Muscle of leg (tissue), 11 donors: ENCODE data around the gene GREM2. TPM values are rescaled to one million over a fixed set of nuclear protein-coding genes. Genes with fewer than 3 reads are reported as not detected.

Source experiments
- DNase-seq: peaks from one replicate; pipeline ENCODE4 v3.0.0; 2013
- H3K27ac ChIP-seq: one replicate; pipeline ENCODE4 v1.5.1; 2013; ENCODE audit warnings: mild to moderate bottlenecking, low read length, control low read depth
- H3K27me3 ChIP-seq: one replicate; pipeline ENCODE4 v1.6.1; 2013; ENCODE audit warnings: low read length; ENCODE audit not compliant: control insufficient read depth, insufficient read depth
- H3K36me3 ChIP-seq: one replicate; pipeline ENCODE4 v1.6.1; 2013; ENCODE audit warnings: low read length; ENCODE audit not compliant: control insufficient read depth, insufficient read depth
- H3K4me1 ChIP-seq: one replicate; pipeline ENCODE4 v1.6.1; 2013; ENCODE audit warnings: low read length; ENCODE audit not compliant: control insufficient read depth, insufficient read depth
- H3K4me3 ChIP-seq: one replicate; pipeline ENCODE4 v1.5.1; 2013; ENCODE audit warnings: low read length, control low read depth
- H3K9me3 ChIP-seq: replicated peaks from 2 replicates; pipeline ENCODE4 v1.6.1; 2013; ENCODE audit warnings: low read depth, low read length; ENCODE audit not compliant: control insufficient read depth
- WGBS: methylation state at CpG from one replicate; pipeline ENCODE4 v1.1.5; 2013; ENCODE audit warnings: missing lambda C conversion rate; ENCODE audit not compliant: insufficient coverage; 5-methylcytosine and 5-hydroxymethylcytosine counted together
- polyA plus RNA-seq, 8 donors: library from polyadenylated mRNA; unstranded; fragments of 120-200 nt; gene quantifications; one replicate each; pipeline versions ENCODE4 v1.2.1 to v1.2.3, GENCODE V29; 2013; ENCODE audit warnings: inconsistent platforms in 1 of 8, low replicate concordance in 1 of 8; ENCODE audit not compliant: insufficient read length in 8 of 8, insufficient read depth in 1 of 8
- total RNA-seq: library from RNA; stranded (reverse); fragments of 120-200 nt; gene quantifications from one replicate; pipeline ENCODE4 v1.2.4, GENCODE V29; 2013

Gene GREM2
- total and polyA plus RNA-seq, 9 donors: 2.0 to 8.3 (median 3.2) TPM

- WGBS: no CpG with 5 or more reads among the region's 4 CpGs
These were observed 116.4 kb downstream of the GREM2 start for GRCh38 chr1:240495601-240496000.

GRCh38 chr1:240492832-240493440 is 119.0 kb downstream of the GREM2 start:
- no peak for DNase-seq
- H3K4me1 ChIP-seq: no peaks in the 10 kb centered on the region
- no peaks in the 10 kb centered on the region for H3K27me3 ChIP-seq
- no peak overlapping the region for H3K27ac ChIP-seq
- no peaks in the 10 kb centered on the region for H3K9me3 ChIP-seq
- no peak overlapping the region for H3K4me3 ChIP-seq
- 47% methylated on average over 51 of the region's 52 CpGs for WGBS
- no peaks in the 10 kb centered on the region for H3K36me3 ChIP-seq

More at GRCh38 chr1:240495601-240496000, 116.4 kb downstream of the GREM2 start:
- Histone ChIP-seq H3K36me3 (no peaks in the 10 kb centered on the region), H3K27ac (no peak overlapping the region), H3K27me3 (no peaks in the 10 kb centered on the region), H3K9me3 (no peaks in the 10 kb centered on the region), H3K4me3 (no peak overlapping the region), H3K4me1 (no peaks in the 10 kb centered on the region)
- no peak for DNase-seq

GRCh38 chr1:240491796-240492195 is 120.2 kb downstream of the GREM2 start:
- no peak for DNase-seq
- Histone ChIP-seq H3K27ac (no peak overlapping the region), H3K36me3 (no peaks in the 10 kb centered on the region), H3K4me1 (no peaks in the 10 kb centered on the region), H3K9me3 (no peaks in the 10 kb centered on the region), H3K27me3 (no peaks in the 10 kb centered on the region), H3K4me3 (no peak overlapping the region)
- no CpG with 5 or more reads among the region's 7 CpGs for WGBS

GRCh38 chr1:240491156-240491555 is 120.8 kb downstream of the GREM2 start:
- Histone ChIP-seq H3K27ac (no peak overlapping the region), H3K4me1 (no peaks in the 10 kb centered on the region), H3K9me3 (no peaks in the 10 kb centered on the region), H3K27me3 (no peaks in the 10 kb centered on the region), H3K36me3 (no peaks in the 10 kb centered on the region), H3K4me3 (no peak overlapping the region)
- no CpG with 5 or more reads among the region's 5 CpGs for WGBS
- no peak for DNase-seq

GRCh38 chr1:240487493-240487892 is 124.5 kb downstream of the GREM2 start:
- H3K4me3 ChIP-seq: no peak overlapping the region
- H3K27me3 ChIP-seq: no peaks in the 10 kb centered on the region
- H3K27ac ChIP-seq: no peak overlapping the region
- no peaks in the 10 kb centered on the region for H3K36me3 ChIP-seq
- WGBS: 67% methylated on average over 3 of the region's 3 CpGs
- H3K9me3 ChIP-seq: no peaks in the 10 kb centered on the region
- H3K4me1 ChIP-seq: no peaks in the 10 kb centered on the region
- DNase-seq: no peak

GRCh38 chr1:240486611-240487010 is 125.3 kb downstream of the GREM2 start:
- Histone ChIP-seq H3K27me3 (no peaks in the 10 kb centered on the region), H3K9me3 (no peaks in the 10 kb centered on the region), H3K4me1 (no peaks in the 10 kb centered on the region), H3K27ac (no peak overlapping the region), H3K4me3 (no peak overlapping the region), H3K36me3 (no peaks in the 10 kb centered on the region)
- 60% methylated on average over 1 of the region's 6 CpGs for WGBS
- DNase-seq: no peak

- Histone ChIP-seq H3K4me3 (no peak overlapping the region), H3K27me3 (no peaks in the 10 kb centered on the region), H3K27ac (no peak overlapping the region), H3K36me3 (no peaks in the 10 kb centered on the region), H3K4me1 (no peaks in the 10 kb centered on the region), H3K9me3 (no peaks in the 10 kb centered on the region)
- DNase-seq: no peak
- 84% methylated on average over 4 of the region's 6 CpGs for WGBS
These were observed 127.0 kb downstream of the GREM2 start for GRCh38 chr1:240484804-240485443.

- no peaks in the 10 kb centered on the region for H3K9me3 ChIP-seq
- H3K4me1 ChIP-seq: no peaks in the 10 kb centered on the region
- WGBS: no CpG with 5 or more reads among the region's 6 CpGs
- no peaks in the 10 kb centered on the region for H3K27me3 ChIP-seq
- no peak overlapping the region for H3K27ac ChIP-seq
- DNase-seq: no peak
- no peak overlapping the region for H3K4me3 ChIP-seq
- H3K36me3 ChIP-seq: no peaks in the 10 kb centered on the region
These were observed 133.4 kb downstream of the GREM2 start for GRCh38 chr1:240478536-240478935.

- 100% methylated on average over 1 of the region's 4 CpGs for WGBS
- H3K27ac ChIP-seq: no peak overlapping the region
- H3K9me3 ChIP-seq: no peaks in the 10 kb centered on the region
- no peak for DNase-seq
- no peaks in the 10 kb centered on the region for H3K27me3 ChIP-seq
- no peak overlapping the region for H3K4me3 ChIP-seq
- H3K36me3 ChIP-seq: no peaks in the 10 kb centered on the region
- H3K4me1 ChIP-seq: no peaks in the 10 kb centered on the region
These were observed 136.1 kb downstream of the GREM2 start for GRCh38 chr1:240475832-240476231.

- WGBS: no CpG with 5 or more reads among the region's 5 CpGs
- Histone ChIP-seq H3K27ac (no peak overlapping the region), H3K4me3 (no peak overlapping the region), H3K27me3 (no peaks in the 10 kb centered on the region), H3K4me1 (no peaks in the 10 kb centered on the region), H3K36me3 (no peaks in the 10 kb centered on the region), H3K9me3 (no peaks in the 10 kb centered on the region)
- DNase-seq: no peak
These were observed 137.8 kb downstream of the GREM2 start for GRCh38 chr1:240474133-240474614.
